ENCODE results near the gene SRP19.
A peak's percentile ranks its signal among the peaks of the same experiment; 100 is the strongest.

The SRP19 gene

GRCh38 chr5:112860929-112861637 lies at the start of gene SRP19:
TSS of gene SRP19 (plus strand) at chr5:112861287. CDS start at chr5:112861377, 90 bp downstream.
- ATAC-seq = peak; percentile 97
- TF ChIP-seq CREB5 (CRISPR knock-in tag; IDR thresholded peaks at IDR 0.05; ENCODE audit: low read depth) = no peak
- peak; percentile 96 for TF ChIP-seq CSDC2 (CRISPR knock-in tag; IDR thresholded peaks at IDR 0.05)
- TF ChIP-seq ZFP30 (CRISPR knock-in tag; IDR thresholded peaks at IDR 0.05) = no peak
- 0 out of 2 replicates have a peak, but pooled peaks have one; percentile 31 for TF ChIP-seq ISL1 (CRISPR knock-in tag; IDR thresholded peaks at IDR 0.05)
- TF ChIP-seq OSR1 (CRISPR knock-in tag; IDR thresholded peaks at IDR 0.05) = no peak
- 0 out of 2 replicates have a peak, but pooled peaks have one; percentile 36 for TF ChIP-seq TSHZ2 (CRISPR knock-in tag; IDR thresholded peaks at IDR 0.05)
- TF ChIP-seq GLIS3 (CRISPR knock-in tag; IDR thresholded peaks at IDR 0.05) = no peak; the same call in 1 of the 2 replicates
- peak; percentile 55; the same call in 1 of the 2 replicates for TF ChIP-seq SNAI2 (CRISPR knock-in tag; IDR thresholded peaks at IDR 0.05)
- TF ChIP-seq POU6F1 (CRISPR knock-in tag; IDR thresholded peaks at IDR 0.05; ENCODE audit: borderline replicate concordance, low read depth) = 0 out of 2 replicates have a peak, but pooled peaks have one; percentile 58
- no peak for TF ChIP-seq CSRNP3 (CRISPR knock-in tag; IDR thresholded peaks at IDR 0.05)
- no peak for TF ChIP-seq RARB (CRISPR knock-in tag; IDR thresholded peaks at IDR 0.05)
- TF ChIP-seq ZC3H10 (CRISPR knock-in tag; IDR thresholded peaks at IDR 0.05) = no peak
- TF ChIP-seq ZFP3 (CRISPR knock-in tag; IDR thresholded peaks at IDR 0.05) = 0 out of 2 replicates have a peak, but pooled peaks have one; percentile 53
- no peak for TF ChIP-seq TCF4 (CRISPR knock-in tag; IDR thresholded peaks at IDR 0.05; ENCODE audit: borderline replicate concordance)
- peak; percentile 26; the same call in 1 of the 2 replicates for TF ChIP-seq ZNF8 (CRISPR knock-in tag; IDR thresholded peaks at IDR 0.05)

DNA sequence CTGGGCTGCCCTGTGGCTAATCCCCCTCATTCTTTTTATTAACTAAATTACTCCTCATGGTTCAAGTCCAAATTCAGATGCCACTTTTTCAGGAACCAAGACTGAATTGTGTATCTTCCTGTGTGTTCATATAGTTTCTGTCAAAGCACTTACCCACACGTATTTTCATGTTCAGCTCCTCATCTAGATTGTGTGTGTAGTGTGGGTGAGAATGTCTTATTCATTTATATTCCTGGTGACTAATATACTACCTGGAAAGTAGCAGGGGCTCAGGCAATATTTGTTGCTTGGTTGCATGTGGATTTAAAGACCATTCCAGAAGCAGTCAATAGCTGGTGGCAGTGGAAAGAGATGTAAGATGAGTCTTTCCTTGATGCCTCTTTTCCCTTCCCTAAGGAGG lies 48.5 kb upstream of the SRP19 start:
- ATAC-seq = no peak
- no peak for TF ChIP-seq CSRNP3 (CRISPR knock-in tag; IDR thresholded peaks at IDR 0.05)

- no peak for ATAC-seq
- no peak for TF ChIP-seq ZFP3 (CRISPR knock-in tag; IDR thresholded peaks at IDR 0.05)
- TF ChIP-seq PPARA (CRISPR knock-in tag; IDR thresholded peaks at IDR 0.05; ENCODE audit: borderline replicate concordance) = no peak
- no peak for TF ChIP-seq ESRRG (CRISPR knock-in tag; IDR thresholded peaks at IDR 0.05)
- TF ChIP-seq ZFP30 (CRISPR knock-in tag; IDR thresholded peaks at IDR 0.05) = no peak
- TF ChIP-seq ZNF565 (CRISPR knock-in tag; conservative IDR thresholded peaks at IDR 0.05; ENCODE audit: low read depth) = no peak
- TF ChIP-seq ZNF70 (CRISPR knock-in tag; IDR thresholded peaks at IDR 0.05) = no peak
- no peak for TF ChIP-seq GLIS3 (CRISPR knock-in tag; IDR thresholded peaks at IDR 0.05)
- no peak for TF ChIP-seq OSR1 (CRISPR knock-in tag; IDR thresholded peaks at IDR 0.05)
- no peak for TF ChIP-seq ZC3H10 (CRISPR knock-in tag; IDR thresholded peaks at IDR 0.05)
- TF ChIP-seq TSHZ2 (CRISPR knock-in tag; IDR thresholded peaks at IDR 0.05) = no peak
- no peak for TF ChIP-seq CSDC2 (CRISPR knock-in tag; IDR thresholded peaks at IDR 0.05)
- TF ChIP-seq CREB5 (CRISPR knock-in tag; IDR thresholded peaks at IDR 0.05; ENCODE audit: low read depth) = no peak
- TF ChIP-seq, protein P1, sequence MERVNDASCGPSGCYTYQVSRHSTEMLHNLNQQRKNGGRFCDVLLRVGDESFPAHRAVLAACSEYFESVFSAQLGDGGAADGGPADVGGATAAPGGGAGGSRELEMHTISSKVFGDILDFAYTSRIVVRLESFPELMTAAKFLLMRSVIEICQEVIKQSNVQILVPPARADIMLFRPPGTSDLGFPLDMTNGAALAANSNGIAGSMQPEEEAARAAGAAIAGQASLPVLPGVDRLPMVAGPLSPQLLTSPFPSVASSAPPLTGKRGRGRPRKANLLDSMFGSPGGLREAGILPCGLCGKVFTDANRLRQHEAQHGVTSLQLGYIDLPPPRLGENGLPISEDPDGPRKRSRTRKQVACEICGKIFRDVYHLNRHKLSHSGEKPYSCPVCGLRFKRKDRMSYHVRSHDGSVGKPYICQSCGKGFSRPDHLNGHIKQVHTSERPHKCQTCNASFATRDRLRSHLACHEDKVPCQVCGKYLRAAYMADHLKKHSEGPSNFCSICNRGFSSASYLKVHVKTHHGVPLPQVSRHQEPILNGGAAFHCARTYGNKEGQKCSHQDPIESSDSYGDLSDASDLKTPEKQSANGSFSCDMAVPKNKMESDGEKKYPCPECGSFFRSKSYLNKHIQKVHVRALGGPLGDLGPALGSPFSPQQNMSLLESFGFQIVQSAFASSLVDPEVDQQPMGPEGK (CRISPR knock-in tag; IDR thresholded peaks at IDR 0.05; ENCODE audit: borderline replicate concordance) = no peak
Observed at GRCh38 chr5:112820246-112820645, 40.8 kb upstream of the SRP19 start.

All from SK-N-SH treated with all-trans-retinoic acid at 6 μM for 48 hours (cell line).